HL-60 (cell line): ENCODE data around the gene ZFPL1.

ENCODE experiments used
- DNase-seq, 2 experiments: peaks; one replicate each; pipeline ENCODE4 v3.0.0-alpha.2; 2010 to 2020; ENCODE audit warnings: low read depth in 1 of 2, low spot score in 1 of 2
- H3K27ac ChIP-seq: fragments of 250-450 bp; sonication (Bioruptor Pico); replicated peaks from 2 replicates; pipeline ENCODE4 v1.5.1; 2020; ENCODE audit warnings: mild to moderate bottlenecking, moderate library complexity
- H3K27me3 ChIP-seq: fragments of 250-450 bp; sonication (Bioruptor Pico); 2 replicates; pipeline ENCODE4 v1.5.1; 2021; ENCODE audit warnings: mild to moderate bottlenecking, moderate library complexity; ENCODE audit not compliant: insufficient read depth, poor library complexity, severe bottlenecking
- H3K4me3 ChIP-seq: replicated peaks from 2 replicates; pipeline ENCODE4 v1.5.1; 2011; ENCODE audit warnings: mild to moderate bottlenecking, control low read depth, low read length; ENCODE audit not compliant: insufficient read depth
- GABPA ChIP-seq: IDR thresholded peaks from 2 replicates; pipeline ENCODE4 v1.6.1; 2012; ENCODE audit warnings: low read depth
- POLR2AphosphoS5 ChIP-seq: IDR thresholded peaks from 2 replicates; pipeline ENCODE4 v1.6.1; 2012; ENCODE audit warnings: low read depth
- REST ChIP-seq: IDR thresholded peaks from 2 replicates; pipeline ENCODE4 v1.6.1; 2012; ENCODE audit warnings: low read depth; ENCODE audit not compliant: insufficient replicate concordance
- SPI1 ChIP-seq: IDR thresholded peaks from 2 replicates; pipeline ENCODE4 v1.6.1; 2012; ENCODE audit warnings: low read depth, mild to moderate bottlenecking, borderline replicate concordance
- TF ChIP-seq, protein P1 (sequence below): IDR thresholded peaks from one replicate; pipeline ENCODE4 v1.5.1; 2011; ENCODE audit warnings: low read length, control low read depth, inconsistent platforms; ENCODE audit not compliant: insufficient read depth

ZFPL1 gene

GRCh38 chr11:65124480-65125196 lies 40.6 kb downstream of the ZFPL1 start:
- no peak overlapping the region for H3K27ac ChIP-seq

DNA sequence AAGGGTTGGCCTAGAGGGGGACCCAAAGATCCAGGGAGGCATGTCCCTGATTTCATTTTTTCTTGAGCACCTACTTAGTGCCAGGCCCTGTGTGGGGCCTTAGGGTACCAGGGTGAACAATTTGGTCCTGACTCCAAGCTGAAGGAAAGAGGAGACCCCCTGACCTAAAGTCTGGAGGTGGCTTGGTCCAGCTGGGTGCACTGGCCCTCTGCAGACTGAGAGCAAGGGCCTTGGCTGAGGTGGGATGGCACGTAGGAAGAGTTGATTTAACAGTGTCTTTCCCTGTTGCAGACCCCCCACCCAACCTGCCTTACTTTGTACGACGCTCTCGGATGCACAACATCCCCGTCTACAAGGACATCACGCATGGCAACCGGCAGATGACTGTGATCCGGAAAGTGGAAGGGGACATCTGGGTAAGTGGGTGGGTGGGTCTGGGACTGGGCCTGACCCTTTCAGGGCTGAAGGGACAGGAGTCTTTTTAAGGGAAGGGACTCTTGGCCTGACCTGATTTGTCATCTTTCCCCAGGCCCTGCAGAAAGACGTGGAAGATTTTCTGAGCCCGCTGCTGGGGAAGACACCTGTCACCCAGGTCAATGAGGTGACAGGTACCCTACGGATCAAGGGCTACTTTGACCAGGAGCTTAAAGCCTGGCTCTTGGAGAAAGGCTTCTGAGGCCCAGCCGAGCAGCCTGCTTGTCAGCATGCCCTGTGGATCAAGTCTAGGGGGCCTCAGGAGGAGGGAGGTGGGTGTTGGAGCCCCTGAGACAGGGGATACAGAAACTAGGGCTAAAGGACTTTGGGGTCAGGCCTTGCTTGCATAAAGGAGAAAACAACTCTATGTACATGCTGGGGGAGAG lies 41.4 kb downstream of the ZFPL1 start:
- H3K4me3 ChIP-seq = no peak overlapping the region
- TF ChIP-seq REST = no peak
- TF ChIP-seq, protein P1, sequence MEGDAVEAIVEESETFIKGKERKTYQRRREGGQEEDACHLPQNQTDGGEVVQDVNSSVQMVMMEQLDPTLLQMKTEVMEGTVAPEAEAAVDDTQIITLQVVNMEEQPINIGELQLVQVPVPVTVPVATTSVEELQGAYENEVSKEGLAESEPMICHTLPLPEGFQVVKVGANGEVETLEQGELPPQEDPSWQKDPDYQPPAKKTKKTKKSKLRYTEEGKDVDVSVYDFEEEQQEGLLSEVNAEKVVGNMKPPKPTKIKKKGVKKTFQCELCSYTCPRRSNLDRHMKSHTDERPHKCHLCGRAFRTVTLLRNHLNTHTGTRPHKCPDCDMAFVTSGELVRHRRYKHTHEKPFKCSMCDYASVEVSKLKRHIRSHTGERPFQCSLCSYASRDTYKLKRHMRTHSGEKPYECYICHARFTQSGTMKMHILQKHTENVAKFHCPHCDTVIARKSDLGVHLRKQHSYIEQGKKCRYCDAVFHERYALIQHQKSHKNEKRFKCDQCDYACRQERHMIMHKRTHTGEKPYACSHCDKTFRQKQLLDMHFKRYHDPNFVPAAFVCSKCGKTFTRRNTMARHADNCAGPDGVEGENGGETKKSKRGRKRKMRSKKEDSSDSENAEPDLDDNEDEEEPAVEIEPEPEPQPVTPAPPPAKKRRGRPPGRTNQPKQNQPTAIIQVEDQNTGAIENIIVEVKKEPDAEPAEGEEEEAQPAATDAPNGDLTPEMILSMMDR = no peak
- TF ChIP-seq POLR2AphosphoS5 = no peak
- H3K27me3 ChIP-seq = no peaks in the 10 kb centered on the region
- no peak for DNase-seq
- no peak overlapping the region for H3K27ac ChIP-seq

More at GRCh38 chr11:65124480-65125196, 40.6 kb downstream of the ZFPL1 start:
- no peak for TF ChIP-seq REST
- no peak for TF ChIP-seq SPI1
- no peak for TF ChIP-seq GABPA
- TF ChIP-seq POLR2AphosphoS5 = no peak
- TF ChIP-seq, protein P1 = no peak
- Histone ChIP-seq H3K27me3 (no peaks in the 10 kb centered on the region), H3K4me3 (no peak overlapping the region)
- DNase-seq = no peak

- H3K27me3 ChIP-seq = no peaks in the 10 kb centered on the region
- H3K27ac ChIP-seq = no peak overlapping the region
- TF ChIP-seq POLR2AphosphoS5 = peak; percentile 73; the same call in 1 of the 2 replicates
- TF ChIP-seq SPI1 = no peak
Observed at GRCh38 chr11:65126624-65127274, 42.7 kb downstream of the ZFPL1 start.

More at GRCh38 chr11:65126624-65127274, 42.7 kb downstream of the ZFPL1 start:
- no peak overlapping the region for H3K4me3 ChIP-seq
- no peak for DNase-seq
